Fibroblast of peridontal ligament (primary cell): ENCODE data around the gene ZFAND6.
"Not testable (repeated sequence)": the region's sequence is repeated elsewhere in the genome, so short reads cannot be mapped to it uniquely, and the experiment has no call there.

Experiments
- DNase-seq: peaks from one replicate; pipeline ENCODE4 v3.0.0-alpha.2; 2010; ENCODE audit errors: extremely low read depth

Gene ZFAND6

GRCh38 chr15:80141916-80142598 lies 82.6 kb downstream of the ZFAND6 start:
- no peak for DNase-seq

DNA sequence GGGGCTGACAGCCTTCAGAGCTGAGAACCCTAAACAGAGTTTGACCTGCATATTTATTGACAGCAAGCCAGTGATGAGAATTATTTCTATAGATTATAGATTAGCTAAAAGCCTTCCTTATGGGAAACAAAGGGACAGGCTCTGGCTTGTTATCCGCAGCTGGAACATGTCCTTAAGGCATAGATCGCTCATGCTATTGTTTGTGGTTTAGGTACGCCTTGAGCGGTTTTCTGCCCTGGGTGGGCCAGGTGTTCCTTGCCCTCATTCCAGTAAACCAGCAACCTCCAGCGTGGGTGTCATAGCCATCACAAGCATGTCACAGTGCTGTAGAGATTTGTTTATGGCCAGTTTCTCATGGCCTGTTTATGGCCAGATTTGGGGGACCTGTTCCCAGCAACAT lies 83.2 kb downstream of the ZFAND6 start:
- DNase-seq: no peak

DNA sequence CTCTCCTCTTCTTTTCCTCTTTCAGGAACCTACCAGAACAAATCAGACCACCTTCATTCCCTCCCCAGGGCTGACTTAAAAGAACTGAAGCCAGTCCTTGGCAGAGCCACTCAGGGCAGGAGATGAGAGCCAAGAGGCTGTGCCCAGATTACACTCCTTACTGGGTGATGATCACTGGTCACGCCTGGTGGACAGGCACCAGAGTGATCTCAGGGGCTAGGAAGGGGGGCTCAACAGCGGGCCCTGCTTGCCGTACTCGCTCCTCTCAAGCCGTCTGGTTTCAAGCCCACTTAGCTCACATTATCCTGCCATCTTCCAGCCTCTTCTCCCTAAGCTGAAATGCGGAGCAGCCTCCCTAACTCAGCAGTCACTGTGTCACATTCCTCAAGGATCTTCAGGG lies 91.7 kb downstream of the ZFAND6 start:
- DNase-seq: no peak

- no peak for DNase-seq
Measured at GRCh38 chr15:80151576-80151975, 92.1 kb downstream of the ZFAND6 start.

DNA sequence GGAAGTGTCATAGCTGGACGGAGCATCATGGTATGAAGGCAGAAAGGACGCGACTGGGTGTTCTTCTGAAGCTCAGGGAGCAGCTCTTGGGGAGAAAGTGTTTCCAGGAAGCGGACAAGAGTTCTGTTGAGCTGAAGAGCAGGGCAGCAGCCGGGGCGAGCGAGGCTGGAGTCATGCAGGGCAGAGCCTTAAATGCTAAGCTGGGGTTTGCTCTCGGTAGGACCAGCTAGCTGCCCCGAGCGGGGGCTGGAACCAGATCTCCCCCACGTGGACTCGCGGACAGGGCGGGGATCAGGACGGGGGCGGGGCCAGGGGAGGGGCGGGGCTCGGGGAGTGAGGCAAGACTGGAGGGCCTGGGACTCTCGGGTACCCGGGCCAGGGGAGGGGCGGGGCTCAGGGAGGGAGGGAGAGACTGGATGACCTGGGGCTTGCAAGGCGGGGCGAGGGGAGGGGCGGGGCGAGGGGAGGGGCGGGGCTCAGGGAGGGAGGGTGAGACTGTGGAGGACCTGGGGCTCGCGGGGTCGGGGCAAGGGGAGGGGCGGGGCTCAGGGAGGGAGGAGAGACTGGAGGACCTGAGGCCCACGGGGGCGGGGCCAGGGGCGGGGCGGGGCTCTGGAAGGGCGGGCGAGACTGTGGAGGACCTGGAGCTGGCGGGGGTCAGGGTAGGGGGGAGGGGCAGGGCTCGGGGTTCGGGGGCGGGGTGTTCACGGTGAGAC lies 92.9 kb downstream of the ZFAND6 start:
- DNase-seq: peak; percentile 90

GRCh38 chr15:80152896-80153876 lies 93.7 kb downstream of the ZFAND6 start, which contains the start of gene FAH:
Gene FAH, plus strand, starts transcription at chr15:80152999. Its CDS starts 56 bp downstream, at chr15:80153055.
- DNase-seq: peak; percentile 60

DNA sequence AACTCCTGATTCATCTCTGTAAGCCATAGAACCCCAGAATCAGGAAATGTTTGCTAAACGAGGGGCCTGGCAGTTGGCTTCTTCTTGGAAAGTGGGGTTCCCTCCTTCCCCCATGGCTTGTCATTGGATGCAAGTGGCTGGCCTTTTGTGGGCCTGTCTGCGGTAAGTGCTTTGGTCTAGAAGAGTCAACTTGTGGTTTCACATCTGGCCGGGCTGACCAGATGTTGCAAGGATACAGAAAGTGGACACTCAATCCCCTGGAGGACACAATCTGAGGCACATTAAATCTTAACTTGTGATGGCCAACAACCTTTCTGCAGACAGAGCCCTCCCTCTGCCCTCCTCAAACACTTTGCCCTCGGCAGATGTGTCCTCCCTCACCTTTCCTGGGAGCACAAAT lies 94.4 kb downstream of the ZFAND6 start:
- DNase-seq: no peak

DNA sequence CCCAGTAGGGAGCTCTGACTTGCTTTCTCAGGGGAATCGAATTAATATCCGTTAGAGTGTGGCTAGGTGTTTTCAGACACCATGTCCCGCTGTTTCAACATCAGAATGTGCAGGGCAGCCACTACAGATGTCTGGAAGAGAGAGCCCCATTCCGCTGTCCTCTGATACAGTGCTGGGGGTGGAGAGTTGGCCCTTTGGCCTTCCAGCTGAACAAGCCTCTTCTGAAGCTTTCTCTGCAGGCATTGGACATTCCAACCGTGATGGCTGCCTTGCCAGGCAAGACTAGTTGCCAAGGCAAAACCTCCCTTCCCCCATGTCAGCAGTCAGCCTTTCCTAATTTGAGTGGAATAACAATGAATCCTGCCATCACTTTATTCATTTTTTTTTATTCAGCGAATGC lies 94.9 kb downstream of the ZFAND6 start:
- DNase-seq: no peak

DNA sequence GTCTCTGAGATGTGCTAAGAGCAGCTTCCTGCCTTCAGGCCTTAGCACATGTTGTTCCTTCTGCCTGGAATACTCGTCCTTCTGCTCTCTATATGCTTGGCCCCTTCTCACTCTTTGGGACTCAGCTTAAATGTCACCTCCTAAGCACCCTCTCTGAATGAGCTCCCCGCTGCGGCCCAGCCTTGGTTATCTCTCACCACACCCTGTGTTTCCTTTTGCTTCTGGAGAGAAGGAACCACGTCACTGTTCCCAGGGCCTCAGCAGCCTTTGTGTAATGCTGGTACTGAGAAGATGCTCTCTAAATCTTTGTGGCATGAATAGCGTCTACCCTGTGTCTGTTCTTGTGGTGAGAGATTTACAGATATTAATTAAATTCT lies 95.5 kb downstream of the ZFAND6 start:
- DNase-seq: no peak

DNA sequence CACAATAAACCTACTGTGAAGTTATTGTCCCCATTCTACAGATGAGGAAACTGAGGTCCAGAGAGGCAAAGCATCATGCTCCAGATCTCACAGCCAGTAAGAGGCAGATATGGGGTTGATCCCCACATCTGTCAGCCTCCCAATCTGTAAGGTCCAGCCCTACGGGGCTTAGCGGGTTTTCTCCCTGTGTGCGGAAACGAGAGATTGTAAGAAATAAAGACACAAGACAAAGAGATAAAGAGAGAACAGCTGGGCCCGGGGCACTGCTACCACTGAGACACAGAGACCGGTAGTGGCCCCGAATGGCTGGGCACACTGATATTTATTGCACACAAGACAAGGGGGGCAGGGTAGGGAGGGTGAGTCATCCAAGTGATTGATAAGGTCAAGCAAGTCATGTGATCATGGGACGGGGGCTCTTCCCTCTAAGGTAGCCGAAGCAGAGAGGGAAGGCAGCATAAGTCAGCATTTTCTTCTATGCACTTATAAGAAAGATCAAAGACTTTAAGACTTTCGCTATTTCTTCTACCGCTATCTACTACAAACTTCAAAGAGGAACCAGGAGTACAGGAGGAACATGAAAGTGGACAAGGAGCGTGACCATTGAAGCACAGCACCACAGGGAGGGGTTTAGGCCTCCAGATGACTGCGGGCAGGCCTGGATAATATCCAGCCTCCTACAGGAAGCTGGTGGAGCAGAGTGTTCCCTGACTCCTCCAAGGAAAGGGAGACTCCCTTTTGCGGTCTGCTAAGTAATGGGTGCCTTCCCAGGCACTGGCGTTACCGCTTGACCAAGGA lies 96.1 kb downstream of the ZFAND6 start:
- not testable (repeated sequence) for DNase-seq

- no peak for DNase-seq
Measured at GRCh38 chr15:80156176-80156720, 96.8 kb downstream of the ZFAND6 start.

GRCh38 chr15:80157215-80157614 lies 97.7 kb downstream of the ZFAND6 start:
- DNase-seq: no peak

DNA sequence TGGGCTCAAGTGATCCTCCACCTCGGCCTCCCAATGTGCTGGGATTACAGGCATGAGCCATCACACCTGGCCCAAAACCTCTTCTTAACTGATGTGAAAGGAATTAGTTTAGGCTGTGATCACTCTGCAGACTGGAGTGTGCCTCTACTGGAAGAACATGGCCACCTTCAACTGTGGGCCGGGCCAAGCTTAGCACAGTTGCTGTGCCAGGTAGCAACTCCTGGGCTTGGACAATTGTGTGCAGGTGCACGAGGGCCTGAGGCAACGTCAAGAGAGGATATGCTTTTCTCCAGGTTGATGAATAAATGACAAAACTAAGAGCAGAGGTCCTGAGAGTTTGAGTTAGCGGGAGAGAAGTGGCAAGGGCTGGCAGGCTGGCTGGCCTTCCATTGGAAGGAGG lies 99.8 kb downstream of the ZFAND6 start:
- no peak for DNase-seq

GRCh38 chr15:80159811-80160569 lies 100.5 kb downstream of the ZFAND6 start:
- DNase-seq: no peak

DNA sequence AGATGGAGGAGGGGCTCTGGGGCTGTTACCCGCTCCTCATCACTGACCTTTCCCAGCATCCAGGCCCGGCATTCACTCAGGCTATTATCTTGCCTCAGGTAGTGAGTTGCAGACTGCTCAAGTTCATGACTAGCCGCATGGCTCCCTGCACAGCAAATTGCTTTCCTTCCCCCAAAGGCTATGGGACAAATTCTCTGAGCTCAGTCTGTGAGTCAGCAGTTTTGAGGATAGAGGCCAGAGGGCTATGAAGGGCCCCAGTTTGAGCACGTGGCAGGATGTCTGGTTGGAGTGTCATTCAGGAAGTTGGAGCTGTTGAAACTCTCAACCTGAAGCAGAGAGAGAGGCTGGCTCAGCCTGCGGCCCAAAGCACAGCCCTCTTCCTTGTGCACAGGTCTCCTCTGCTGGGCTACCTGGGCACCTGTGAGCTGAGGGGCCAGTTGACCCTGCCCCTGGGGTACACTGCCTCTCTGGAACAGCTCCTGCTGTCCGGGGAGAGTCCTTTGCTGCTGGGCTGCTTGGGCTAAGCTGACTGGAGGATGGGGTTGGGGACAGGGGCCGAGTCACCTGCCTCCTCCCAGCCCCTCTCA lies 101.2 kb downstream of the ZFAND6 start:
- DNase-seq: peak; percentile 84

GRCh38 chr15:80161468-80162016 lies 102.1 kb downstream of the ZFAND6 start:
- DNase-seq: no peak

GRCh38 chr15:80162059-80162554 lies 102.6 kb downstream of the ZFAND6 start:
- DNase-seq: peak; percentile 70

GRCh38 chr15:80163217-80163616 lies 103.7 kb downstream of the ZFAND6 start:
- no peak for DNase-seq

GRCh38 chr15:80163897-80164296 lies 104.4 kb downstream of the ZFAND6 start:
- DNase-seq: no peak
